GM21515 (cell line): Measurements from ENCODE around the gene PYGL.
A peak's percentile ranks its signal among the peaks of the same experiment; 100 is the strongest.
"Not testable (repeated sequence)": the region's sequence is repeated elsewhere in the genome, so short reads cannot be mapped to it uniquely, and the experiment has no call there.

Experiments used
- ATAC-seq: cut with Tn5 transposase; IDR thresholded peaks from one replicate; pipeline ENCODE4 v1.9.1; 2021; ENCODE audit not compliant: unreplicated experiment

Gene PYGL

DNA sequence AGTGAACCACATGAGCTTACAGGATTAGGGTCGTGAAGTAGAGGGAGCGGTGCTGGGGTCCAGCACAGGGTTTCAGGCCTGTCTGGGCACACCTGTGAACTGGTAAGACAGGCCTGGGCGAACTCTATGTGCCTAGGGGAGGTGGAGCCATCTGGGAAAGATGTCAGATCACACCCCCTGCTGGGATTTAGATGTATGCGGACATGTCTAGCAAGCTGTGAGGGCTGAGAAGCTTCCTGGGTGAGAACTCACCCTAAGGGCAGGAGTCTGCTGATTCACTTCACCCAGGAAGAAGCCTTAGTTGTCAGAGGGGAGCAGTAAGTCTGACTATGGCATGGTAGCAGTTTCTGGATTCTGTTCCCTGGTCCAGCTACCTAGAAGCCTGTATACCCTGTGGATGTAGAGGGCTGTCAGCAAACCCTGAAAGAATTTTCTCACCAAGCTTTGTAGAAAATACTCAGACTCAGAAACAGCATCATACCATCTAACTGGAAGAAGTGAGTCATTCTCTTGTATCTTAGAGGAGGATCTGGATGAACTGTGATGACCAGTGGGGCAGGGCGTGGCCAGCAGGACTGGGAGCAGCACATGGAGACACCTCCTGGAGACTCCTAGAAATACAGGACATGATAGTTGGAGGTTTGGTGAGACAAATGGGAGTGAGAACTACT lies 11.2 kb upstream of the PYGL start:
- ATAC-seq, result no peak

DNA sequence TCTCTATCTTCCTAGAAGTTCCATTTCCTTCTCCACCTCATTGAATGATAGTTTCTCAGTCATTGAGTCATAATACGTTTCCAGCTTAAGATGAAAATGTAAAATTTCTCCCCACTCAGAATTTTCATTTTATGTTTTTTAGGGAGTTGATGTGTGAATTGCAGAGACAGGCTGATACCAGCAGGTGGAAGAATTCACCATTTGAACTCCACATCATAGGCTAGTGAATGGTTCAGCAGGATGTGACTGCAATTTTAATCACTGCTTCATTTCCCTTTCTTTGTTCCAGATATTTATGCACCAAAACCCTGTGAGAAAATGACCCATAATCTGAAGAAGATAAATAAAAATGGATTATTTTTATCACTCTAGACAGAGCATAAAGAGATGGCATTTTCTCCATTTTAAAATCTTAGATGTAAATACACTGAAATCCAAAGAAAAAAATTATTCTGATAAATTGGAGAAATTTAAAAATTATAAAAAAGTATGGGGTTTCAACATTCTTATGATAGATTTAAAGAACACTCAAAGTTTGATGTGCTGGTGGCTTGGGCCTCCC lies 10.6 kb upstream of the PYGL start:
- ATAC-seq, result no peak

DNA sequence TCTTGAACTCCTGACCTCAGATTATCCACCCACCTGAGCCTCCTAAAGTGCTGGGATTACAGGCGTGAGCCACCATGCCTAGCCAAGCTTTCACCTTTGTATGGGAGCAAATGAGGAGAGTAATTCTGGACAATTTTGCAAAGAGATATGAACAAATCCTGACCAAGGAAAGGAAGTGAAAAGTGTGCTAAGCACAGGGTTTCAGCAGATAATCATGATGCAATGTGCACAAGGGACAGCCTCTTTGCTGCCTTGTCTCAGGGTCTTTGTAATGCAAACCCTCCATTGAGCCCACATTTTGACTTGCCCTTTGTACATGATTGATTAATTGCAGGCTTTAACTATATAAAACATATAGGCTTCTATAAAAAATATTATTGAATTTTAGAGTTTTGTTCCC lies 9.2 kb upstream of the PYGL start:
- ATAC-seq, result no peak

DNA sequence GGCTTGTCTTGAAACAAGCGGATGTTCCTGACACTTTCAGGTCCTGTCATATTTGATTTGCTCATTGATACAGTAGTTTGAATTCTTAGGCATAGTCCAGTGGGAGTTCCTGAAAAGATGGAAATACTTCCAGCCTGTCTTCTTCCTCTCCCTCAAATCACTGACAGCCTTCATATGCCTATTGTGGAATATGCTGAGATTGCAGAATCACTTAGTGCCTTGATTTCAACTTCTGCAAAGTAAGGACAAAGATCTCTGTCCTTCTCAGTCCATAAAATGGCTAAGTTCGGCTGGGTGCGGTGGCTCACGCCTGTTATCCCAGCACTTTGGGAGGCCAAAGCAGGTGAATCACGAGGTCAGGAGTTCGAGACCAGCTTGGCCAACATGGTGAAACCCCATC lies 6.7 kb upstream of the PYGL start:
- no peak for ATAC-seq

DNA sequence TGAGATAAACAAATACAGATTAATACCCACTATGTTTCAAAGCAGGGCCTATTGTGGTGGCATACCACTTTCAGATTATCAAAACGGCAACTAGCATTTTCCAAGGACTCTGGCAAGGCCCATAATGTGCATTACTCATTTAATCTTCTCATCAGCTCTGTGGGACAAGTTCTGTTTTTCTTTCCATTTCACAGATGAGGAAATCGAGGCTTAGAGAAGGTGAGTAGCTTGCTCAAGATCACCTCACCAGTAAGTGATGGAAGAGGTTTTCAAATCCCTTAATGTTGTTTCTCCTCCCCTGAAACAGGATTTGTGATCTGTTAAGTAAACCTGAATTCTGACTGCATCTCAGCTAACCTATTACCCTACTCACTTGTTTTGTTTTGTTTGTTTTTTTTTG lies 3.9 kb upstream of the PYGL start:
- ATAC-seq, result no peak

DNA sequence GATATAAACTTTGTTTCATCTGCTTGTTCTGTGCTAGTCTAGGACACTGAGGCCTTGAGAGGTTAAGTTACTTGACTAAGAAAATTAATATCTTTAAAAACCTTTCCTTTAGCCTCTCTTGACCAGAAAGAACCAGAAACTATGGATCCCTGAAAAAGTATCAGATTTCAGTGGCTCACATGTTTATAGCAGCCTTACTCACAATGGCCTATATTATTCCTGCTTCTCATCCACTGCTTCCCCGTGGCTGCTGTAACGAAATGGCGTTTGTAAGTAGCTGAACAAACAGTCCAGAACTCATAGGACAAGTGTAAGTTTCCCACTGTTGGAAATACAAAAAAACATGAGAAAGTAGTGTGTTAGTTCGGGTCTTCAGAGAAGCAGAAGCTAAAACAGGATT lies 3.2 kb upstream of the PYGL start:
- no peak for ATAC-seq

DNA sequence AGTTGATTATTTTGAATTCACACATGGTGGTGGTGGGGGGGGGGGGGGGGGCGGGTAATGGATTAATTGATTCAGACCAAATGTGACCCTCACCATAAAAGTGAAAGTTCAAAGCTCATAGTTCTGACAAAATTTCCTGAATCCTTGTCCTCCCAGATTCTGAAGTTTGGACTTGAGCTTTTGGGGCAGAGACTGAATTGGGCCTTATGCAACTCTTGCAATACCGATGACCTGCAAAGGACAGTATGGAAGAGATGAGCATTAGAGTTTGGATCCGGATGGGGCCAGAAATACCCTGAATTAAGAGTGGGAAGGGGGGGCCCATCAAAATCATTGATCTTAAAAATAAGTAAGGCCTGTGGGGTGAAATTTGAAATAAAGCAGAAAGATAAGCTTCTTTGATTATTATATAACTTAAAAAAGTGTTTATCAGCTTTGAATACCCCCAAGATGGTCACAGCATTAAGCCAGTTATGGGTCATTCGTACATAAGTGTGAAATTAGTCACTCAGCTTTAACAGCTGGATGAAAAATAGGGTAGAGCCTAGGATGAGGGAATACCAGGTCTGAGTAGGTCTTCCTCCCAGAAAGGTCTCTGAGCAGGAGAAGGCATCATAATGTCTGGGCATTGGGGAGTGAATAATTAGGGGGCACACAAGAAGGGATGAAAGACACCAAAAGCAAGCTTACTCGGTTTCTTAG lies 2.1 kb upstream of the PYGL start:
- no peak for ATAC-seq

DNA sequence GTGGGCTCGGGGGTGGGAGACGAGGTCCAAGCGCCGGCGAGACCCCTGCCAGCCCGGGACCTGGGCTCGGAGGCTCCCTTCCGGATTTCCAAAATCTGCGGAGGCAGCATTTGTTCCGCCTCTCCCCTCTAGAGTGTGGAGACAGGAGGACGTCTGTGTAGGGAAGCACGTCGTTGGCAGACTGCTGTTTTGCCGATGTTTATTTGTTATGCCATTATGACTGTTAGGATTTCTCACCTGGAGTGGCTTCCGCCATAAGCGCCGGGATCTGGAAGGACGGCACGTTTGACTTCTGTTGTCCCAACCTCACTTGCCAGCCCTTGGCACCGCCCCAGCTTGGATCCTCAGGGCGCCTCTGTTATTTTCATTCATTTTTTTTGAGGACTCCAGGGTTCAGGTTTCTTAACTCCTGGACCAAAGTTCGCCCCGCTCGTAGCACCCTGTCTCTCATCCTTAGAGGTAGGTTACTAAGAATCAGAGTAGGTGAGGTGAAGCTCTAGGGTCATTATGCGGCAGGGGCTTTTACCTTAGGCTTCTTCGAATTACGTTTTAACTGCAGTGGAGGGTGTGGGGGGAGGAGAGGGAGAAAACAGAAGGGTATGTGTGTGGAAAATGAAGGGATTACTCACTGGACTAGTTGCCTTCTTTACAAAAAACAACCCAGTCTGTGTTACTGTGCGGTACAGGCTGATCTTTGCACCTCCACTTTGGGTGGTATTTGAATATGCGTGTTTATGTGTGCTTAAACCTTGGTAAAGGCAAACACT lies 547 bp upstream of the PYGL start:
- peak; percentile 24 for ATAC-seq

DNA sequence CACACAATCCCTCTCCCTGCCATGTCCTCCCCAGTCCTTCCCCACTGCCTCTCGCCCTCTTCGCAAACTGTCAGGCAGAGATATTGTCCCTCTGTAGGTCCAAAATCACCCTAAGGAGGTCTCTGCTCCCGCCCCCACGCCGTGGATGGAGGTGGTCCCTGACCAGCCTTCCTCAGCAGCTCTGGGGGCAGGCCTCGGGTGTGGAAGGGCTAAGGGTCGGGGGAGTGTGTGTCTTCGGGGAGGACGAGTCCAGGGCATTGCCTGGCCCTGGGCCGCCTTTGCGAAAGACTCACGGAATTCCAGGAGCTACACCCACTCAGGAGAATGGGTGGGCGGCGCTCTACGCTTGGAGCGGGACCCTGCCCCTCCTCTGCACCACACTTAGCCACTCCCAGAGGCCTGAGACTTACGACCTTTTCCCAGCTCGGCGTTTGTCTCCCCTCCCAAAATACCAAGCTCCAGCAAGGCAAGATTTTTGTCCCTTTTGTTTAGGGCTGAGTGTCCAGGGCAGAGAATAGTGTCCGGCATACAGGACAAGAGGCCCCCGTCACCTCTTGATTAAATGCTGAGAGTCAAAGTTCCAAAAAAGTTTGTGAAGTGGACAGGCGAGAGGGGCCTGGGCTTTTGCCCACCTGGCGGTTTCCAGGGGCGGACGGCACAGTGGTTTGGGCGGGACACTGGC lies 881 bp downstream of the PYGL start:
- no peak for ATAC-seq

DNA sequence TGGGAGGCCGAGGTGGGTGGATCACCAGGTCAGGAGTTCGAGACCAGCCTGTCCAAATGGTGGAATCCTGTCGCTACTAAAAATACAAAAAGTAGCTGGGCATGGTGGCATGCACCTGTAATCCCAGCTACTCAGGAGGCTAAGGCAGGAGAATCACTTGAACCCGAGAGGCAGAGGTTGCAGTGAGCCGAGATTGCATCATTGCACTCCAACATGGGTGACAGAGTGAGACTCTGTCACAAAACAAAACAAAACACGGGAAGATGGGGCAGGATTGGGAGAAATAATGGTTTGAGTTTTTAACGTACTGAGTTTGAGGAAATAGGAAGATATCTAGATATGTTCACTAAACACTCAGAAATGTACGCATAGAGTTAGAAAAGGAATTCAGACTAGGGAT lies 2.6 kb downstream of the PYGL start:
- not testable (repeated sequence) for ATAC-seq

DNA sequence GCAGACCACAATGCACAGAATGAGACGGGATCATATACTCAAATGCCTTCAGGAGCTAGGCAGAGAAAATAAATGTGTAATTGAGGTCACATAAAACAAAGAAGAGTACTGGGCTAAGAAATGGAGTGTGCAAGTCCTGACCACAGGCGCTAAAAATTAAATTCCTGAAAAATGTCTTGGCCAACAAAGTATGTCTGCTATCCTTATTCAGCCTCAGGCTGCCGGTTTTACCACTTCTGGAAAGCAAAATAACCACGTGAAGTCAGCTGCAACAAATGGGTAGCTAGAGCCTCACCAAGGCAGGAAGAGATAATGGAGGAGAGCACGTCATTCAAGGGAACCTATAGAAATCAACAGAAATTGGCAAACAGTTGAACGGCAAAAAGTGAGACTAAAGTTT lies 3.1 kb downstream of the PYGL start:
- no peak for ATAC-seq

DNA sequence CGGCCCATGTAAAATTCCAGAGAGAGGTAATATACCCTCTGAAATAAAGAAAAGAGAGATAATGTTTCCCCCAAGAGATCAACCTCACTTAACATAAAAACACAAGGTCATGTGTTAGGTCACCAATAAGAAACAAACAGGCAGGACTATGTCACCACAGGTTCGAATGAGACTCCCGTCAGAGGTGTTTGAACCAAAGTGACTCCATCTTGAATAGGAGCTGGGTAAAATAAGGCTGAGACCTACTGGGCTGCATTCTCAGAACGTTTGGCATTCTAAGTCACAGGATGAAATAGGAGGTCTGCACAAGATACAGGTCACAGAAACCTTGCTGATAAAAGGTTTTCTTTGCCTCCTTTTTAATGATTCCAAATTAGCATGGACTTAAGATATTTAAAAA lies 6.5 kb downstream of the PYGL start:
- no peak for ATAC-seq

DNA sequence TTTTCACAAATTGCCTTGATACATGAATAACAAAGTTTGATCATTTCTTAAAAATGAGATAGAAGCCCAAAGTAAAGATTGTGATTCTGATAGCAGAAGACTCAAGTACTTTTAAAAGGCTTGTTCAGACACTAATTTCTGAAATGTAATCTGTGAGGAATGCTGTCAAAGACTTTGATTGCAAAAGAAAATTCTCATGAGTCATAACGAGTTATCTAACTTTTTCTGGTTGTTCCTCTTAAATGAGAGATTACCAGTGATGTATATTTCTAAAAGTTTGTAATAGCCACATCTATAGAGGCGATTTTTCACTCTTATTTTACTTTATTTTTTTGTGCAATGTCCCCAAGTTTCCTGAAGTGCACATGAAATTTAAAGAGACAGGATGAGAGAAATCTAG lies 7.0 kb downstream of the PYGL start:
- ATAC-seq, result no peak

DNA sequence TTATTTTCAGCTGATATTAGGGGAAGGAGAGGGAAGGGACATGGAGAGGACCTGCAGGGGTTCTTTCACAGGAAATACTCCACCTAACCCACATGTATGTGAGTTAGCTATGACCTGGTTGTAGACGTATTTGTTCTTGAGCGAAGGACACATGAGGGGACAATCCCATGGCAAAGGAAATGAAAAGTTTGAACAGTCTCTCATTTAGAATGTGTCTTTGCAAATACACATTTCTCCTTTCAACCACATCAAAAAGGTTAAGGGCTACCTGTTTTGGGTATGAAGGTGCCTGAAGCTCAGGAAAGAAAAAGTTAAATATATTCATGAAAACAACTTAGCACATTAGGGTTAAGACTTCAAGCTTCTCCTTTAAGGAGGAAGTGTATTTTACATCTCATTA lies 7.4 kb downstream of the PYGL start:
- ATAC-seq, result no peak

DNA sequence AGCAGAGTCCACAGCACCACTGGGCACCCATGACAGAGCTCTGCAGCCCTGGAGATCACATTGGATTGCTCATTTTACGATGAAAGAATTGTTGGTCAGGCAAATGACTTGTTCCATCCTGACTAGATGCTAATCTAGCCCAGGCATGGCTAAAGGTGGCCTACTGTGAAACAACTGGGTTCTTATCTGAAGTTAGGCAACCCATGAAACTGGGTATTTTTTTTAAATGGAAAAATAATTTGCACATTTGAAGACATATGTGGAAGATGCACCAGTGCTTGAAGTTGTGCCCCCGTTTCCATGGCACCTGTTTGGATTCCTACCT lies 8.3 kb downstream of the PYGL start:
- ATAC-seq, result no peak

DNA sequence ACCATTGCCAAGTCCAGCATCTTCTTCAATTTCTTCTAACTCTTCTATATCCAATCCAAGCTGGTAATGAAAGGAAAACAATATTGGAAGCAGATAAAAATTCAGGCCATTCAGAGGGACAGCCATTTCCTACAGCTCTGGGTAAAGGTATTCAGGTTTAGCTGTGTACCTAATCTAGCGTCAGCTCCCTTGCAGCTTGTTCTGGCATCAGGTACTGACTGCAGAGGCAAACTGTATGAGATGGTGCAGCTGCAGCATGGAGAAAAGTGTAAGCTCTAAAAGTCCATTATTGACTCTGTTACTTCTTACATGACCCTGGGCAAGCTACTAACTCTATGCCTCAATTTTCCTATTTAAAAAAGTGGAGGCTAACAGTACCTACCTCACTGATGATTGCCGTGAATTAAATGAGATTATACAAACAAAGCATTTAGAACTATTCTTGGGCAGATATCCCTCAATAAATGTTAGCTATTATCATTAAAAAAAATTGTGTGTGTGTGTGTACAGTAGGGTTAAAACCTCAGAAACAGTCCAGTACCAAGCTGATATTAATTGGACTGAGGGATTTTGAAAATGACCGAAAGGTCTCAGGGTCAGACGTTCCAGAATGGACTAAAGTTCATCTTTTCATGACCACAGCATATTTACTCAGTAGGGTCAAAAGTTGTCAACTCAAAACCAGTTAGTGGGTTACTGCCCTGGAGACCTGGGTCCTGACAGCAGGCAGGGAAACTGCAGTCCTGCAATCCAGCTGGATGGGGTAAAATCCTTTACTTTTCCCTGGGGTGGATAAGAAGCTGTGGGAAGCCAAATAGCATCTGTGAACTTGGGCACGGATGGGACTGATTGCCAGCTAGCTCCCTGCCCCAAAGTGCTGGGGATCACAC lies 8.9 kb downstream of the PYGL start:
- ATAC-seq, result no peak

DNA sequence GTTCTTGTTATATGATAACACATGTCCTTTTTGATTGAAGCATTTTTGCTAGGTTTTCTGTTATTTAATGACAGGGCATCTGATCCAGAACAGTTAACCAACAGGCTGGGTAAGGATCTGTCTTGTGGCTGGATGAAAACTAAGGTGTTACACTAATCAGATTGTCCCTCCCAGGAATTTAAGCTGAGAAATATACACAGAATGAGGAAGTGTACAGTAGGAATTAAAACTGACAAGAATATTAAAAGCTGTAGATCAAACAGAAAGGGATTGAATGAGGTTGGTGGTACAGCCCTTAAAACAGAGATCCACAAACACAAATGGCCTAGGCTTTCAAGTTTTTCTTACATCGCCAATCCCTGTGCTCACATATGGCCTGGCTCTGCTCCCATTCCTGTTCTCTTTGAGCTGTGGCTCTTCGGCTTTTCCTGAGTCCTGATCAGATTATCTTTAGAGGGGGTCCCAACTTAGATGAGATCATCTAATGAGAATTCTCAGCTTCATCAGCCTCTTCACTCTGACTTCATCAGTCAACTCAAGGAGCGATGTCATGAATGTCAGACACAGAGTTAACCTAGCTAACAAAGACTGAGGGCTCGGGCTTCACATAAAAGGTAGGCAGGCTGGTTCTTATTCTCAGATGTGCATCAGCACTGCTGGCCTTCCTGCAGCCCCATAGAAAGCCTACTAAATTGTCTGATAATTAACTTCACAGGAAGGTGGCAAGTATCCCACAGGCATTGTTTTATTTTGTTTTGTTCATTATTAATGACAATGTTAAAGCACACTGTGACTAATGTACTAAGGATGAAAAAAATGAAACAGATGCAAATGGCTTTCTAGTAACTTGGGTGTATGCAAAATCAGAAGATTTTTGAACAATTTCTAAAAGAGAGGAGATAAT lies 11.4 kb downstream of the PYGL start:
- no peak for ATAC-seq

DNA sequence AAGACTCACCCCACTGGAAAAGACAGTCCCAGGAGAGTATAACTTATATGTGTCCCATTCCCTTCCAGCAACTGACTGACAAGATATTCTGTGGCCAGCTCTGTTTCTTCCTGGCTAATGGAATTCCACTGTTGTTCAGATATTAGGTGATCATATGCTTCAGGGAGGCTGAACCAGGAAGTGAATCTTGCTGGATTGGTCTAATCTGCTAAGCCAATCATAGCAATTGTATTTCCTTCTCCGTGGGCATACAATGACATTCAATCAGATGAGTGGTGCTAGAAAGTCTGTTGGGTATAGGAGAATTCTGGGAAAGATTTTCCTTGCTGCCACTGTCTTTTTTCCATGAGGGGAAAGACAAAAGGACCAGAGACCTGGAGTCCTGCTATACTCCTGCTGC lies 12.1 kb downstream of the PYGL start:
- ATAC-seq, result no peak

DNA sequence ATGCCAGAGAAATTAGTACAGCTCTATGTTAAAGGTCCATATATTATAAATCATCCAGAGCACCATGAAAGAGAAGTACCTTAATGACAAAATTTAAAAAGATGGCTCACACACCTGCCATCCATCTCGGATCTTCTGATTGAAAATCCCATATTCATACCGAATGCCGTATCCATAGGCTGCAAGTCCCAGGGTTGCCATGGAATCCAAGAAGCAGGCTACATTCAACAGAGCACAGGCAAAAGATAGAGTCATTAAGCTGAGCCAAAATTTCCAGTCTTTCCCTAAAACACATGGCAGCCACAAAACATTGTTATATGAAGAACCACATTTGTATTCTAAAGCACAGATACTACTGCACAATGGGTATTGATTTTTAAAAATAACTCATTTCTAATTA lies 12.7 kb downstream of the PYGL start:
- no peak for ATAC-seq

DNA sequence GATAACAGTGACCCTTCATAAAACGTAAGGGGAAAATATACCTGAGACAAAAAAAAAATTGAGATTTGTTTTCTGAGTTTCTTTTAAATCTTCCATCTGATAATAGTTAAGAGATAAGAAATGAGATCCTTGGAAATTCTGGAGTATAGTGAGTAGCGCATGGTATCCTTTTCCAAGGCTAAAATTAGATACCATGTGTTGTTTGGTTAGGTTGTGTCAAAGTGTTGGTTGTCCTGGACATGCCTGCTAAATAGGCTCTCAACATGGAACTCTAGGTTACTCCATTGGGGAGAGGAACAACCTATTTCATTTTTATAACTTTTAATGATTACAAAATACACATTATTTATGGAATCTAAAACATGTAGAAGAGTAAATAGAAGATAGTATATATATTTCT lies 14.8 kb downstream of the PYGL start:
- ATAC-seq, result no peak
